ENCODE results near the gene ACAD8. TPM values are rescaled to one million over a fixed set of nuclear protein-coding genes. Genes with fewer than 3 reads are reported as not detected.

ACAD8 gene
- polyA plus RNA-seq, 1 of the 3 experiments (the other 2 are of a cell fraction) = 29.8 TPM

DNA sequence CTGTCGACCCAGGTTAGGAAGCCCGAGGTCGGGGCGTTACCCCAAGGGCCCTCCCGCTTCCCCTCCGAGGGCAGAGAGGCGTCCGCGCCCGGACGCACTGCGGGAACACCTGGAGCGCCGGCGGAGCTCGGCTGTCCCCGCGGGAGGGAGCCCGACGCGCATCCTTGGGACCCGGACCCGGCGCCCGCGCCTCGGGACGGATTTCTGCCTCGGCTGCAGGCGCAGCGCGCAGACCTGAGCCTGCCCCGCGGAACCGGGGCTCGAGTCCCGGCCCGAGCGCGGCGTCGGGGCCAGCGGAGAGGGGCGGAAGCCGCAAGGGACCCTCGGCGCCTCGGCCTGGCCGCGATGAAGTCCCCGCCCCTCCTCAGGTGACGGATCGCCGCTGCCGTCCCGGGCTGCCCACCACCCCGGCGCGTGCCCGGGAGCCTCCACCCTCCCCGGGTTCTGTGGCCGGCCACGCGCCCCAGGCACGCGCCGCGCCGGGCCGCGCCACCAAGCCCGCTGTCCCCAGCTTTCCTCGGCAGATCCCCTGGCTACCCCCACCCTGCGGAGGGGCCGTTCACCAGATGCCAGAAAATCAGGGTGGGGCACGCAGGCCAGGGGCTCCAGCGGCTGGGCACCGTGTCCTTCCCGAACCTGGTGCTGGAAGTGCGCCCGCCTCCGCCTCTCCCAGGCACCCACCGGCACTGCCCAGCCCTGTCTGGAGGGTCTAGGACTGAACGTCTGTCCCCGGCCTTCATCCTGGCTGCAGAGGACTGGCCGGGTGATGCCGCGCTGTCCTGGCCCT is 23.2 kb downstream of the ACAD8 start:
- DNase-seq = peak; percentile 77
- peak; percentile 8; the same call in 1 of the 2 replicates for TF ChIP-seq CTCF (IDR thresholded peaks at IDR 0.05)
- no peak for TF ChIP-seq PBX3 (IDR thresholded peaks at IDR 0.05)
- no peak for TF ChIP-seq GABPA (IDR thresholded peaks at IDR 0.05; ENCODE audit: low read depth)
- TF ChIP-seq FOSL2 (IDR thresholded peaks at IDR 0.05; ENCODE audit: borderline replicate concordance, low read depth) = no peak
- TF ChIP-seq TEAD4 (IDR thresholded peaks at IDR 0.05; ENCODE audit: borderline replicate concordance, insufficient read depth) = no peak
- Histone ChIP-seq H3F3A (replicated peaks; ENCODE audit: insufficient read depth) (no peaks in the 10 kb centered on the region), H3K9ac (no peak overlapping the region), H3K27me3 (ENCODE audit: insufficient read depth) (peaks cover 52% of the 10 kb centered on the region), H3K9me2 (no peaks in the 10 kb centered on the region), H3K4me1 (ENCODE audit: control insufficient read depth in 1 of 2, insufficient read depth in 2 of 2, low read depth in 1 of 2, low read length in 1 of 2) (peaks cover 0 to 7% of the 10 kb centered on the region in 2 experiments; a peak in 1 of 4 replicates), H2AFZ (ENCODE audit: low read depth) (no peak overlapping the region), H3K27ac (ENCODE audit: low read depth in 2 of 2, low read length in 1 of 2) (no peak overlapping the region), H4K20me1 (ENCODE audit: insufficient read depth) (no peaks in the 10 kb centered on the region), H3K4me3 (ENCODE audit: low read depth in 2 of 2, low read length in 1 of 2) (peak overlapping the region; percentile 35 to 42; a peak in 2 of 4 replicates), H3K79me2 (ENCODE audit: insufficient read depth) (no peaks in the 10 kb centered on the region), H3K36me3 (replicated peaks in 1 of 2; ENCODE audit: control insufficient read depth in 1 of 2, insufficient read depth in 2 of 2, low read length in 1 of 2) (no peaks in the 10 kb centered on the region), H3K9me3 (no peaks in the 10 kb centered on the region), H3K4me2 (peak overlapping the region; percentile 78)
- 8% methylated on average over 5 of the region's 88 CpGs for WGBS (ENCODE audit: low lambda C conversion rate)
- ChIA-PET POLR2A (no interaction called here), CTCF (interaction anchor here (0.9 to 1.9 kb wide), 14 partner anchors 12 to 410 kb away, joined by 3 to 16 read pairs (median 4); partner anchors contain the start of genes ACAD8, THYN1 and VPS26B)

GRCh38 chr11:134277183-134278001 is 24.0 kb downstream of the ACAD8 start:
- CTCF ChIA-PET = interaction anchor here (0.7 to 1.9 kb wide), 4 partner anchors 11 to 33 kb away, joined by 3 to 16 read pairs (median 7); no protein-coding TSS in a partner anchor
- peak overlapping the region in 1 of 2 experiments; percentile 42; a peak in 1 of 4 replicates for H3K4me3 ChIP-seq (ENCODE audit: low read depth in 2 of 2, low read length in 1 of 2)
- no peaks in the 10 kb centered on the region for H3K36me3 ChIP-seq (replicated peaks in 1 of 2; ENCODE audit: control insufficient read depth in 1 of 2, insufficient read depth in 2 of 2, low read length in 1 of 2)
- H3K27me3 ChIP-seq (ENCODE audit: insufficient read depth) = peaks cover 49% of the 10 kb centered on the region
- H3K9ac ChIP-seq = no peak overlapping the region
- no peak for TF ChIP-seq SIN3A (IDR thresholded peaks at IDR 0.05; ENCODE audit: borderline replicate concordance, low read depth, low read length)
- no peak for TF ChIP-seq TCF12 (IDR thresholded peaks at IDR 0.05)
- TF ChIP-seq TAF1 (IDR thresholded peaks at IDR 0.05; ENCODE audit: borderline replicate concordance, low read depth, low read length) = no peak
- TF ChIP-seq POLR2AphosphoS5 (IDR thresholded peaks at IDR 0.05; ENCODE audit: low read depth, low read length) = no peak
- no peak for TF ChIP-seq EP300 (IDR thresholded peaks at IDR 0.05; ENCODE audit: borderline replicate concordance in 1 of 2, low read depth in 1 of 2, low read length in 1 of 2)
- TF ChIP-seq, protein P1, sequence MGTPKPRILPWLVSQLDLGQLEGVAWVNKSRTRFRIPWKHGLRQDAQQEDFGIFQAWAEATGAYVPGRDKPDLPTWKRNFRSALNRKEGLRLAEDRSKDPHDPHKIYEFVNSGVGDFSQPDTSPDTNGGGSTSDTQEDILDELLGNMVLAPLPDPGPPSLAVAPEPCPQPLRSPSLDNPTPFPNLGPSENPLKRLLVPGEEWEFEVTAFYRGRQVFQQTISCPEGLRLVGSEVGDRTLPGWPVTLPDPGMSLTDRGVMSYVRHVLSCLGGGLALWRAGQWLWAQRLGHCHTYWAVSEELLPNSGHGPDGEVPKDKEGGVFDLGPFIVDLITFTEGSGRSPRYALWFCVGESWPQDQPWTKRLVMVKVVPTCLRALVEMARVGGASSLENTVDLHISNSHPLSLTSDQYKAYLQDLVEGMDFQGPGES (IDR thresholded peaks at IDR 0.05; ENCODE audit: low read depth, low read length) = no peak
- no peak for TF ChIP-seq JUND (IDR thresholded peaks at IDR 0.05)
- no peak for TF ChIP-seq TEAD4 (IDR thresholded peaks at IDR 0.05; ENCODE audit: borderline replicate concordance, insufficient read depth)
- TF ChIP-seq RCOR1 (IDR thresholded peaks at IDR 0.05; ENCODE audit: low read length) = no peak
- H3K4me1 ChIP-seq (ENCODE audit: control insufficient read depth in 1 of 2, insufficient read depth in 2 of 2, low read depth in 1 of 2, low read length in 1 of 2) = peaks cover 0 to 7% of the 10 kb centered on the region in 2 experiments; a peak in 1 of 4 replicates
- DNase-seq = no peak
- no peaks in the 10 kb centered on the region for H3K9me3 ChIP-seq
- no peak overlapping the region for H3K4me2 ChIP-seq
- H3F3A ChIP-seq (replicated peaks; ENCODE audit: insufficient read depth) = no peaks in the 10 kb centered on the region
- no peaks in the 10 kb centered on the region for H3K79me2 ChIP-seq (ENCODE audit: insufficient read depth)
- H4K20me1 ChIP-seq (ENCODE audit: insufficient read depth) = no peaks in the 10 kb centered on the region
- 71% methylated on average over 28 of the region's 36 CpGs for WGBS (ENCODE audit: low lambda C conversion rate)
- POLR2A ChIA-PET = no interaction called here
- no peaks in the 10 kb centered on the region for H3K9me2 ChIP-seq
- no peak overlapping the region for H3K27ac ChIP-seq (ENCODE audit: low read depth in 2 of 2, low read length in 1 of 2)
- no peak overlapping the region for H2AFZ ChIP-seq (ENCODE audit: low read depth)

Measured in SK-N-SH (cell line).